Stimulated activated naive CD8-positive, alpha-beta T cell treated with anti-CD3 and anti-CD28 coated beads, Interleukin-15, Interleukin-2, amounts not matched to agents 100 U/mL and 50 U/mL, for 24 hours (primary cell): ENCODE results near the gene SPACA5B.
"Not testable (repeated sequence)": the region's sequence is repeated elsewhere in the genome, so short reads cannot be mapped to it uniquely, and the experiment has no call there.

Source experiments
- ATAC-seq: fragments of 150-1000 bp; cut with Tn5 transposase; one replicate; pipeline ENCODE4 v1.10.0; 2021
- DNase-seq: peaks from one replicate; pipeline ENCODE4 v3.0.0; 2021

Gene SPACA5B

GRCh38 chrX:48130326-48130725 lies at the start of gene SPACA5B:
SPACA5B (plus strand) TSS chrX:48130626; CDS start chrX:48130688, 62 bp downstream.
- not testable (repeated sequence) for DNase-seq, ATAC-seq

- DNase-seq (peak; percentile 35), ATAC-seq (peak; percentile 69)
Measured at GRCh38 chrX:48083212-48083611, 47.2 kb upstream of the SPACA5B start.

- DNase-seq (no peak), ATAC-seq (no peak)
Measured at GRCh38 chrX:48083706-48084105, 46.7 kb upstream of the SPACA5B start.

GRCh38 chrX:48086082-48086481 lies 44.3 kb upstream of the SPACA5B start:
- DNase-seq: no peak
- no peak for ATAC-seq

- no peak for ATAC-seq
- no peak for DNase-seq
Measured at GRCh38 chrX:48090123-48090522, 40.3 kb upstream of the SPACA5B start.

GRCh38 chrX:48092558-48092957 lies 37.9 kb upstream of the SPACA5B start:
- DNase-seq, ATAC-seq: not testable (repeated sequence)

GRCh38 chrX:48101443-48101842 lies 29.0 kb upstream of the SPACA5B start:
- ATAC-seq (no peak), DNase-seq (no peak)

GRCh38 chrX:48102874-48103374 lies 27.5 kb upstream of the SPACA5B start:
- ATAC-seq (no peak), DNase-seq (no peak)

GRCh38 chrX:48107717-48108116 lies 22.7 kb upstream of the SPACA5B start:
- no peak for ATAC-seq
- no peak for DNase-seq

- DNase-seq, ATAC-seq: not testable (repeated sequence)
Measured at GRCh38 chrX:48125286-48125685, 5.1 kb upstream of the SPACA5B start.

GRCh38 chrX:48132308-48132844 lies 1.9 kb downstream of the SPACA5B start:
- not testable (repeated sequence) for DNase-seq, ATAC-seq

- not testable (repeated sequence) for DNase-seq, ATAC-seq
Measured at GRCh38 chrX:48139076-48139475, 8.7 kb downstream of the SPACA5B start.

- ATAC-seq: peak; percentile 60
- not testable (repeated sequence) for DNase-seq
Measured at GRCh38 chrX:48141810-48142508, 11.5 kb downstream of the SPACA5B start.

- ATAC-seq (peak; percentile 89), DNase-seq (peak; percentile 17)
Measured at GRCh38 chrX:48142697-48143096, 12.3 kb downstream of the SPACA5B start.

GRCh38 chrX:48153769-48154168 lies 23.3 kb downstream of the SPACA5B start:
- no peak for ATAC-seq
- no peak for DNase-seq

GRCh38 chrX:48154796-48155195 lies 24.4 kb downstream of the SPACA5B start:
- no peak for ATAC-seq
- no peak for DNase-seq

GRCh38 chrX:48156014-48156413 lies 25.6 kb downstream of the SPACA5B start:
- no peak for ATAC-seq
- no peak for DNase-seq

GRCh38 chrX:48165241-48165640 lies 34.8 kb downstream of the SPACA5B start:
- DNase-seq (no peak), ATAC-seq (no peak)

GRCh38 chrX:48166322-48166721 lies 35.9 kb downstream of the SPACA5B start:
- ATAC-seq: not testable (repeated sequence)

GRCh38 chrX:48179691-48180090 lies 49.3 kb downstream of the SPACA5B start:
- ATAC-seq (no peak), DNase-seq (no peak)

More at GRCh38 chrX:48166322-48166721, 35.9 kb downstream of the SPACA5B start:
- DNase-seq: not testable (repeated sequence)

- no peak for DNase-seq
Measured at GRCh38 chrX:48180811-48181210, 50.4 kb downstream of the SPACA5B start.

GRCh38 chrX:48181882-48182281 lies 51.5 kb downstream of the SPACA5B start:
- not testable (repeated sequence) for ATAC-seq

More at GRCh38 chrX:48180811-48181210, 50.4 kb downstream of the SPACA5B start:
- ATAC-seq: no peak

More at GRCh38 chrX:48181882-48182281, 51.5 kb downstream of the SPACA5B start:
- DNase-seq: not testable (repeated sequence)
